HepG2 (cell line): ENCODE measurements around the gene IGFN1. TPM values are rescaled to one million over a fixed set of nuclear protein-coding genes. Genes with fewer than 3 reads are reported as not detected.

ENCODE experiments used
- PHF21A ChIP-seq: sonication (generic); formaldehyde crosslinking; IDR thresholded peaks from 2 replicates; pipeline ENCODE4 v1.5.0; 2020; ENCODE audit warnings: mild to moderate bottlenecking, missing genetic modification reagents
- SOX5 ChIP-seq: IDR thresholded peaks from 2 replicates; pipeline ENCODE4 v1.6.1; 2016; ENCODE audit warnings: borderline replicate concordance
- SP2 ChIP-seq: sonication (generic); formaldehyde crosslinking; IDR thresholded peaks from 2 replicates; pipeline ENCODE4 v1.5.1; 2020; ENCODE audit warnings: mild to moderate bottlenecking, missing genetic modification reagents
- ZNF407 ChIP-seq: sonication (generic); formaldehyde crosslinking; IDR thresholded peaks from one replicate; pipeline ENCODE4 v1.5.1; 2020; ENCODE audit warnings: mild to moderate bottlenecking, missing genetic modification reagents; ENCODE audit errors: not compliant biosample characterization
- polyA plus RNA-seq, 8 experiments: library from polyadenylated mRNA; depleted of rRNA in 3 of 8; stranded (reverse) in 7 of 8; unstranded in 1 of 8; fragments of >200 nt; fragmentation: Illumina TruSeq in 4 of 8; extraction: Trizol in 4 of 8; gene quantifications; 2 replicates each; pipeline versions ENCODE4 v1.2.1 to v1.2.3, GENCODE V29; 2011 to 2016; ENCODE audit warnings: low read depth in 4 of 8, missing spikeins in 1 of 8, mixed read lengths in 1 of 8; ENCODE audit not compliant: insufficient read depth in 1 of 8
- total RNA-seq, 5 experiments: library from RNA; depleted of rRNA; stranded (reverse); fragments of >200 nt; fragmentation: Illumina TruSeq; extraction: Trizol; gene quantifications; 2 replicates each; pipeline ENCODE4 v1.2.3, GENCODE V29; 2016; ENCODE audit warnings: low read depth in 1 of 5

Gene IGFN1
- total and polyA plus RNA-seq, 2 of the 13 experiments (the other 11 are each of a cell fraction or from before 2014, with no cell fraction given) = 0.04 to 0.05 TPM

- TF ChIP-seq ZNF407 = no peak
- no peak for TF ChIP-seq SP2 (CRISPR knock-in tag)
- no peak for TF ChIP-seq SOX5 (CRISPR knock-in tag)
- no peak for TF ChIP-seq PHF21A (CRISPR knock-in tag)
Measured at GRCh38 chr1:201270616-201271390, 80.2 kb downstream of the IGFN1 start (continued).
